Measurements from ENCODE around the gene TANGO6. TPM values are rescaled to one million over a fixed set of nuclear protein-coding genes. Genes with fewer than 3 reads are reported as not detected.
A peak's percentile ranks its signal among the peaks of the same experiment; 100 is the strongest.

The TANGO6 gene
- total and polyA plus RNA-seq, 2 donors from 2014 or later = 4.5 to 20.6 TPM

- Histone ChIP-seq H3K9ac (ENCODE audit: low read length in 3 of 3) (no peak overlapping the region), H3K4me1 (ENCODE audit: control insufficient read depth in 2 of 3, insufficient read depth in 2 of 3, low read depth in 1 of 3, low read length in 3 of 3) (peaks cover 0 to 3% (median 0%) of the 10 kb centered on the region in 3 donors), H3K4me3 (ENCODE audit: low read length in 3 of 3) (no peak overlapping the region), H3K27ac (ENCODE audit: low read depth in 2 of 2, low read length in 2 of 2) (no peak overlapping the region), H3K27me3 (ENCODE audit: control insufficient read depth, insufficient read depth, low read length) (no peaks in the 10 kb centered on the region), H3K9me3 (ENCODE audit: control insufficient read depth in 2 of 3, insufficient read depth in 1 of 3, low read length in 3 of 3) (no peaks in the 10 kb centered on the region), H3K36me3 (ENCODE audit: control insufficient read depth in 2 of 3, insufficient read depth in 3 of 3, low read length in 3 of 3) (no peaks in the 10 kb centered on the region)
- TF ChIP-seq CTCF (IDR thresholded peaks at IDR 0.05; ENCODE audit: borderline replicate concordance, extremely low read depth, insufficient read depth) = no peak
- intact Hi-C loops (cut with DNase I) = no loop called here
- DNase-seq (peak in 1 of 5 donors; percentile 12), FAIRE-seq (no peak)
Observed at GRCh38 chr16:69078073-69078472, 234.7 kb downstream of the TANGO6 start.

GRCh38 chr16:69079697-69080096 is 236.4 kb downstream of the TANGO6 start:
- Histone ChIP-seq H3K4me1 (ENCODE audit: control insufficient read depth in 2 of 3, insufficient read depth in 2 of 3, low read depth in 1 of 3, low read length in 3 of 3) (peaks cover 0 to 3% (median 0%) of the 10 kb centered on the region in 3 donors), H3K27me3 (ENCODE audit: control insufficient read depth, insufficient read depth, low read length) (no peaks in the 10 kb centered on the region), H3K4me3 (ENCODE audit: low read length in 3 of 3) (no peak overlapping the region), H3K9ac (ENCODE audit: low read length in 3 of 3) (no peak overlapping the region), H3K9me3 (ENCODE audit: control insufficient read depth in 2 of 3, insufficient read depth in 1 of 3, low read length in 3 of 3) (no peaks in the 10 kb centered on the region), H3K27ac (ENCODE audit: low read depth in 2 of 2, low read length in 2 of 2) (no peak overlapping the region), H3K36me3 (ENCODE audit: control insufficient read depth in 2 of 3, insufficient read depth in 3 of 3, low read length in 3 of 3) (no peaks in the 10 kb centered on the region)
- no peak for FAIRE-seq
- intact Hi-C loops (cut with DNase I) = no loop called here
- DNase-seq = no peak
- TF ChIP-seq CTCF (IDR thresholded peaks at IDR 0.05; ENCODE audit: borderline replicate concordance, extremely low read depth, insufficient read depth) = no peak

- intact Hi-C loops (cut with DNase I) = no loop called here
- Histone ChIP-seq H3K27me3 (ENCODE audit: control insufficient read depth, insufficient read depth, low read length) (no peaks in the 10 kb centered on the region), H3K27ac (ENCODE audit: low read depth in 2 of 2, low read length in 2 of 2) (no peak overlapping the region), H3K4me1 (ENCODE audit: control insufficient read depth in 2 of 3, insufficient read depth in 2 of 3, low read depth in 1 of 3, low read length in 3 of 3) (peaks cover 0 to 2% (median 0%) of the 10 kb centered on the region in 3 donors), H3K36me3 (ENCODE audit: control insufficient read depth in 2 of 3, insufficient read depth in 3 of 3, low read length in 3 of 3) (no peaks in the 10 kb centered on the region), H3K9me3 (ENCODE audit: control insufficient read depth in 2 of 3, insufficient read depth in 1 of 3, low read length in 3 of 3) (no peaks in the 10 kb centered on the region), H3K9ac (ENCODE audit: low read length in 3 of 3) (no peak overlapping the region), H3K4me3 (ENCODE audit: low read length in 3 of 3) (no peak overlapping the region)
- FAIRE-seq (no peak), DNase-seq (no peak)
- peak; percentile 34 for TF ChIP-seq CTCF (IDR thresholded peaks at IDR 0.05; ENCODE audit: borderline replicate concordance, extremely low read depth, insufficient read depth)
Observed at GRCh38 chr16:69083306-69083941, 240.1 kb downstream of the TANGO6 start.

GRCh38 chr16:69084289-69084688 is 241.0 kb downstream of the TANGO6 start:
- Histone ChIP-seq H3K36me3 (ENCODE audit: control insufficient read depth in 2 of 3, insufficient read depth in 3 of 3, low read length in 3 of 3) (no peaks in the 10 kb centered on the region), H3K9ac (ENCODE audit: low read length in 3 of 3) (no peak overlapping the region), H3K27ac (ENCODE audit: low read depth in 2 of 2, low read length in 2 of 2) (no peak overlapping the region), H3K27me3 (ENCODE audit: control insufficient read depth, insufficient read depth, low read length) (no peaks in the 10 kb centered on the region), H3K9me3 (ENCODE audit: control insufficient read depth in 2 of 3, insufficient read depth in 1 of 3, low read length in 3 of 3) (no peaks in the 10 kb centered on the region), H3K4me3 (ENCODE audit: low read length in 3 of 3) (no peak overlapping the region), H3K4me1 (ENCODE audit: control insufficient read depth in 2 of 3, insufficient read depth in 2 of 3, low read depth in 1 of 3, low read length in 3 of 3) (peaks cover 0 to 4% (median 0%) of the 10 kb centered on the region in 3 donors)
- no peak for FAIRE-seq
- no peak for TF ChIP-seq CTCF (IDR thresholded peaks at IDR 0.05; ENCODE audit: borderline replicate concordance, extremely low read depth, insufficient read depth)
- no peak for DNase-seq
- intact Hi-C loops (cut with DNase I) = no loop called here
